Measurements from ENCODE around the gene CNGB1. TPM values are rescaled to one million over a fixed set of nuclear protein-coding genes. Genes with fewer than 3 reads are reported as not detected.
"Not testable (repeated sequence)": the region's sequence is repeated elsewhere in the genome, so short reads cannot be mapped to it uniquely, and the experiment has no call there.

The CNGB1 gene
- polyA plus RNA-seq, 3 donors = 0.09 to 0.11 TPM; not detected in 1

GRCh38 chr16:57955572-57956188 lies 15.2 kb downstream of the CNGB1 start:
- no peak for DNase-seq

DNA sequence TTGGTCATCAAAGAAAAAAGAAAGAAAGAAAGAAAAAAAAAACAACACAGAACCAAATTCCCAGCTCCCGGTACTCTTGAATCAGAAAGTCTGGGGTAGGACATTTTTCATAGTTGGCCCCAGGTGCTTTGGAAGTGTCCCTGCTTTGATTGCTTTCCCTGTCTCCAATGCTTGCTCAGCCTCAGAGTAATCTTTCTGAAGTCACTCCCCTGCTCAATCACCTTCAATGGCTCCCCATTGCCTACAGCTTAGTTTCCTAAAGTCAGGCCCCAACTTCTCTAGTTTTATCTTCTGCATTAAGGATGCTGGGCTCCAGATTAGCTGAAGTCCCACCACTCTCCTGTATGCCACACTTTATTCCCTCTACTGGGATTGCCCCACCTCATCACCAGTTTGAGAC lies 17.1 kb downstream of the CNGB1 start:
- DNase-seq = no peak

GRCh38 chr16:57952909-57953308 lies 18.0 kb downstream of the CNGB1 start:
- no peak for DNase-seq

DNA sequence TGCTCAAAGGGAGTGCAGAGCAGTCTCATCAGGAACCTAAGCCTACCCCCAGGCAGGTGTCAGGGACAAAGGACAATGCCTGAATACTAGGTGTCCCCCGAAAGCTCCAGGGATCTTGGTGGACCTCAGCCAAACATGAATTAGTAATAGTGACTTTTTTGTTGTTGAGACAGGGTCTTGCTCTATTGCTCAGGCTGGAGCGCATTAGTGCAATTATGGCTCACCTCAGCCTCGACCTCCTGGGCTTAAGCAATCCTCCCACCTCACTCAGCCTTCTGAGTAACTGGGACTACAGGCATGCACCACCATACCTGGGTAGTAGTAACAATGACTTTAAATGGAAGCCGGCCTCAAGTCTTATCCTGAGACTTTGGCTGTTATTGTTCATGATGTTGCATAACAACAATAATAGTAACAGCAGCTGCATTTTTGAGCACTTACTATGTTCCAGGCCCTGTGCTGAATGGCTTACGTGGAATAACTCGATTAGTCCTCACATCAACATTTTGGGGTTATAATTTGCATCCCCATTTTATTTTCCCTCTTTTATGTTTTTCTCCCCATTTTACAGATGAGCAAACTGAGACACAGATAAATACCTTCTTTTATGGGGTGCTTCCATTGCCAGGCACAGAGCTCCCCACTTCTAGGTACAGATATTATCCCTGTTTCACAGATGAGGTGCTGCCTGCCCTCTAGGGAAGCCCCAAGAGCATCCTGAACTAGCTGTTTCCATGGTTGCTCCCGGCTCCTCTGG lies 19.5 kb downstream of the CNGB1 start:
- no peak for DNase-seq

GRCh38 chr16:57950382-57950781 lies 20.5 kb downstream of the CNGB1 start:
- no peak for DNase-seq

- DNase-seq = no peak
These were observed 21.2 kb downstream of the CNGB1 start for GRCh38 chr16:57949595-57950238.

DNA sequence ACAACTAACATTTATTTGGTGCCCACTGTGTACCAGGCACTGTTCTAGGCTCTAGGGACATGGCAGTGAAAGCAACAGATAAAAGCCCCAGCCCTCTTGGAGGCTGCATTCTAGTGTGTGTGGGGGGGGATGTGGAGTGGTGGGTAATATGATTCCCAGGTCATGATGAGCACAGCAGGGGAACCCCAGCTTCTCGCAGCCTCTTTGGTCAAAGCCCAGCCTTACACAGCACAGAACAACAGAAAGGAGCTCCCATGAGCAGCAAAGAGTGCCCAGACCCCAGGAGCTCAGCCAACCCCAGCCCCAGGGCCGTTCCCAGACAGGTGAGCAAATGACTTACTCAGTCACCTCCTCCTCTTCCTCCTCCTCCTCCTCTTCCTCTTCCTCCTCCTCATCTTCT lies 21.9 kb downstream of the CNGB1 start:
- DNase-seq = no peak

- no peak for DNase-seq
These were observed 22.9 kb downstream of the CNGB1 start for GRCh38 chr16:57948027-57948426.

DNA sequence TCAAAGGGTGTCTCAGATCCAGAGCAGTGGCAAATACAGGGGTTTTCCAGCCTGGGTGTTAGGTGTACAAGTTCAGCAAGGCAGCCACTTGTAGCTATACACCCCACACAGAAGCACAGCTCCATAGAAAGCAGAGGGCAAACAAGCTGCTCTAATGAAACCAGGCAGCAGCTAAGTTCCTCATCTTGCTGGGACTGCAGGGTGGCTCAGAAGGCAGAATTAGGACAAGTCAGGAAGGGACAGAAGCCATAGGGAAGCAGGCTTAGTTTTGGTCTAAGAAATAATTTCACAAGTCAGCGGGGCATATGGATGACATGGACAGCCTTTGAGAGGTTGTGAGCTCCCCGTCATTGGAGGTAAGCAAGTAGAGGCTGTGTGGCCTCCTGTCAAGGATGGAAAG lies 23.7 kb downstream of the CNGB1 start:
- no peak for DNase-seq

- DNase-seq = no peak
These were observed 24.6 kb downstream of the CNGB1 start for GRCh38 chr16:57946181-57946801.

- no peak for DNase-seq
These were observed 25.2 kb downstream of the CNGB1 start for GRCh38 chr16:57945740-57946138.

DNA sequence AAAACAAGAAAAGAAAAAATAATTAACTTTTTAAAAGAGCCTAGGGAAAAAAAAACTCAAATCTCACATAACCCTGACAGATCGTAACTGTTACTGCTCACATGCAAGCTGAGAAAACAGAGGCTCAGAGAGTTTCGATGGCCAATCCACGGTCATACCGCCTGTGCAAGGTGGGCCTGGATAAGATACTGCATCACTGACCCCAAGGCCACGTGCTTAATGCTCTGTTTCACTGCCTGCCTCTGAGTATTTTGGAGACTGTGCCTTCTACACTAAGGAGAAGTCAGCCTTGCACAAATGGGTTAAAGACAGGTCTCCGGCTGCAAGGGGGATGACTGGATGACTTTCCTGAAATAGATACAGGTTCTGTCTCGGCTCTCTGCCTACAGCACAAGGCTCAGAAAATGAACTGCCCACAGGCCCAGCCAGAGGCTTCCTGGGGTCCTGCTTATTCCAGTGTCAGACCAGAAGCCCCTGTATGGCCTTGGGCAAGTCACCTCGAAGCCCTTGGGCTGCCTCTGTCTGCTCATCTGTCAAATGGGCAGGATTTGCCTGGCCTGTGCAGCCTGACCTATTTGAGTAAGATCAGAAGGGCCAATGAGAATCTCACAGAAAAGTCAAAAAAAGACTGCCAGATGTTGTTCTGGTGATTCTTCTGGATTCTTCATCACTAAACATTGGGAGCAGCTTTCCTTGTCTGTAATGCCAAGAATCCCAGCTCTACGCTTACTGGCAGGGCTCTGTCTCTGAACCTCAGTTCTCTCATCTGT lies 25.8 kb downstream of the CNGB1 start:
- peak; percentile 64 for DNase-seq

DNA sequence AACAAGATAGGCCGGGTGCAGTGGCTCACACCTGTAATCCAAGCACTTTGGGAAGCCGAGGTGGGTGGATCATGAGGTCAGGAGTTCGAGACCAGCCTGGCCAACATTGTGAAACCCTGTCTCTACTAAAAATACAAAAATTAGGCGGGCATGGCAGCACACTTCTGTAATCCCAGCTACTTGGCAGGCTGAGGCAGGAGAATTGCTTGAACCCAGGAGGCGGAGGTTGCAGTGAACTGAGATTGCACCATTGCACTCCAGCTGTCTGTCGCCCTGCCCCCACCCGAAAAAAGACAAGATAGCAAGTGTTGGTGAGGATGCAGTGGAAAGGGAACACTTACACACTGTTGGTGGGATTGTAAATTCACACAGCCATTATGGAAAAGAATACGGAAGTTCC lies 27.5 kb downstream of the CNGB1 start:
- not testable (repeated sequence) for DNase-seq

DNA sequence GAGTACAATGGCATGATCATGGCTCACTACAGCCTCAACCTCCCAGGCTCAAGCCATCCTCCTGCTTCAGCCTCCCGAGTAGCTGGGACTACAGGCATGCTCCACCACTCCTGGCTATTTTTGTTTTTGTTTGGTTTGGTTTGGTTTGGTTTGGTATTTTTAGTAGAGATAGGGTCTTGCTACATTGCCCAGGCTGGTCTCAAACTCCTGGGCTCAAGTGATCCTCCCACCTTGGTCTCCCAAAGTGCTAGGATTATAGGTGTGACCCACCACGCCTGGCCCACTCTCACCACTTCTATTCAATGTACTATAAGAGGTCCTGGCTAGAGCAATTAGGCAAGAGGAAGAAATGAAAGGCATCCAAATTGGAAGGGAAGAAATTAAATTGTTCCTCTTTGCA lies 29.0 kb downstream of the CNGB1 start:
- not testable (repeated sequence) for DNase-seq

DNA sequence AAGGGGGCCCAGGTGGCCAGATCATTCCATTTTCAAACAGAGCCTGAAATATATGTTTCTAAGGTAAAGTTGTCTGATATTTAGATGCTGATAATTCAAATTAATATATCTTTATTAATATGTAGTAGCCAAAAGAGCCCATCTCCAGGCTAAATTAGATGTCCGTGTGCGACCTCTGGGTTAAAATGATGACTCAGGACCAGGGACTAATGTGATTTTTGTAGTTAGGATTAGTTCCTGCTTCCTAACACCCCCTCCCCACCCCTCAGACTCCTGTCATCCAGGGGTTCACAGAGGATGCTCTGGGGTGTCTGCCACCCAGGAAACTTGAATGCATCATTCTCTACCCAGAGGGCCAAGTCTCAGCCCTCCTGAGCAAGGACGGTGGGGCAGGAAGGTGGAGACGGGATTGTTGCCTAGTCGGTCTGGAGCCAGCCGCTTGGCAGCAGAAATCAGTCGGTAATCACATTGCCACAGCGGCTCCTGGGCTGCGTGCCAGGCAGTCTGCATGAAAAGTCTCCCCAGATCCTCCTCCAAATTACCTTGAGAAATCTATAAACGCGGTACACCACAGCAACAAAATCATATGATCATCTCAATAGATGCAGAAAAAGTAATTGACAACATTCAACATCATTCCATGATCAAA lies 29.8 kb downstream of the CNGB1 start:
- no peak for DNase-seq

- DNase-seq = no peak
These were observed 30.5 kb downstream of the CNGB1 start for GRCh38 chr16:57940382-57940966.

DNA sequence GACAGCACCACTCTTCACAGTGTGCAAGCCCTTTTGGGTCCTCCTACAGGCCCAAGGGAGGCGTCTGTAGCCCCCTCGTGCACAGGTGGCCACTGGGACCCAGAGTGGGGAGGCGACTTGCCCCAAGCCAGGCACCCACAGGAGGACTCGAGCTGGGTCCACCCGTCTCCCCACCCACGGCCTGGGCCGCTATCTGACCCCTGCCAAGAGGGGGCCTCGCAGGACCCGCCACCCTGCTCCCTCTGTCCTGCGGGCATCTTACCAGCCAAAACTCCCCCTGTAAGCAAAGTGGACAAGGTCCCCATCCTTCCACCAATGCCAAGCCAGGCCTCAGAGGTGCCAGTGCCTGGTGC lies 31.1 kb downstream of the CNGB1 start:
- DNase-seq = no peak

GRCh38 chr16:57938936-57939871 lies 31.7 kb downstream of the CNGB1 start:
- no peak for DNase-seq

DNA sequence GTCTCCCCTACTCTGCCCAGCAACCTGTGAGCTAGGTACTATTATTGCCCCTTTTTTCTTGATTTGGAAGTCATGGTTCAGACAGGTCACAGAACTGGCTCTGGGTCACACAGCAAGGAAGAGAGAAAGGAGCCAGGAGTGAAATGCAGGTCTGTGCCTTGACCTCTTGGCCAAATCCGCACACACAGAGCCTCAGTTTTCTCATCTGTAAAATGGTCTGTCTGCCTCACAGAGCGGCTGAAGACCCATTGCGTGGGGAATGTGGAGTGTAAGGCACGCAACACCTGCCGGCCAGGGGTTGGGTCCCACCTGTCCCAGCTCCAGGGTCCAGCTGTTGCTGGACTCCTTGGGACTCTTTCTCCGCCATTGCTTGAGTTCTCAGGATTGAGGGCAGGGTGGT lies 32.4 kb downstream of the CNGB1 start:
- no peak for DNase-seq

DNA sequence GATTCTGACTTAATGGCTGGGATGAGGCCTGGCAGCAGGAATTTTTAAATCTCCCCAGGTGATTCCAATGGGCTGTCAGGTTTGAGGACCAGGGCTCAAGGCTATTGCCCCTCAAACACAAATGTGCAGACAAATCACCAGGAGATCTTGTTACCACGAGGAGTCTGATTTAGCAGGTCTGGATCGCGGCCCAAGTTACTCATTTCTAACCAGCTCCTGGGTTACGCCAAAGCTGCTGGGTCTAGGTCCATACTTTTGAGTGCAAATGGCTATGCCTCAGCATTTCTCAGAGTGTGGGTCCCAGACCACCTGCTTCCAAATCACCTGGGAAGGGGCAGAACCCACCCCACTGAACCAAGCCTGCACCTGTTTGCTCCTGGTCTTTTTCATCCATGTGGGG lies 33.1 kb downstream of the CNGB1 start:
- no peak for DNase-seq
